Measurements from ENCODE around the gene TM7SF3. TPM values are rescaled to one million over a fixed set of nuclear protein-coding genes. Genes with fewer than 3 reads are reported as not detected.

TM7SF3 gene
- total RNA-seq, 1 donor from 2014 or later, result 43.8 TPM

GRCh38 chr12:27034607-27035293 is 20.6 kb upstream of the TM7SF3 start:
- no peak overlapping the region for H3K4me3 Mint-ChIP-seq (ENCODE audit: unreplicated experiment)
- H3K27ac Mint-ChIP-seq (ENCODE audit: unreplicated experiment), result no peak overlapping the region
- peaks cover 30% of the 10 kb centered on the region for H3K36me3 Mint-ChIP-seq (ENCODE audit: low read depth)
- H3K4me1 Mint-ChIP-seq (ENCODE audit: low read depth), result peaks cover 8% of the 10 kb centered on the region
- TF ChIP-seq, protein P1, sequence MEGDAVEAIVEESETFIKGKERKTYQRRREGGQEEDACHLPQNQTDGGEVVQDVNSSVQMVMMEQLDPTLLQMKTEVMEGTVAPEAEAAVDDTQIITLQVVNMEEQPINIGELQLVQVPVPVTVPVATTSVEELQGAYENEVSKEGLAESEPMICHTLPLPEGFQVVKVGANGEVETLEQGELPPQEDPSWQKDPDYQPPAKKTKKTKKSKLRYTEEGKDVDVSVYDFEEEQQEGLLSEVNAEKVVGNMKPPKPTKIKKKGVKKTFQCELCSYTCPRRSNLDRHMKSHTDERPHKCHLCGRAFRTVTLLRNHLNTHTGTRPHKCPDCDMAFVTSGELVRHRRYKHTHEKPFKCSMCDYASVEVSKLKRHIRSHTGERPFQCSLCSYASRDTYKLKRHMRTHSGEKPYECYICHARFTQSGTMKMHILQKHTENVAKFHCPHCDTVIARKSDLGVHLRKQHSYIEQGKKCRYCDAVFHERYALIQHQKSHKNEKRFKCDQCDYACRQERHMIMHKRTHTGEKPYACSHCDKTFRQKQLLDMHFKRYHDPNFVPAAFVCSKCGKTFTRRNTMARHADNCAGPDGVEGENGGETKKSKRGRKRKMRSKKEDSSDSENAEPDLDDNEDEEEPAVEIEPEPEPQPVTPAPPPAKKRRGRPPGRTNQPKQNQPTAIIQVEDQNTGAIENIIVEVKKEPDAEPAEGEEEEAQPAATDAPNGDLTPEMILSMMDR (IDR thresholded peaks at IDR 0.05), result no peak
- no peaks in the 10 kb centered on the region for H3K9me3 Mint-ChIP-seq (ENCODE audit: low read depth)
- no peaks in the 10 kb centered on the region for H3K27me3 Mint-ChIP-seq (ENCODE audit: low read depth)
- DNase-seq (ENCODE audit: low spot score), result no peak

- Mint-ChIP-seq H3K4me3 (ENCODE audit: unreplicated experiment) (no peak overlapping the region), H3K4me1 (ENCODE audit: low read depth) (peaks cover 8% of the 10 kb centered on the region), H3K9me3 (ENCODE audit: low read depth) (no peaks in the 10 kb centered on the region), H3K27me3 (ENCODE audit: low read depth) (no peaks in the 10 kb centered on the region), H3K36me3 (ENCODE audit: low read depth) (peaks cover 38% of the 10 kb centered on the region), H3K27ac (ENCODE audit: unreplicated experiment) (no peak overlapping the region)
- TF ChIP-seq, protein P1 (IDR thresholded peaks at IDR 0.05), result no peak
- DNase-seq (ENCODE audit: low spot score), result no peak
Observed at GRCh38 chr12:27032679-27033078, 18.5 kb upstream of the TM7SF3 start.

DNA sequence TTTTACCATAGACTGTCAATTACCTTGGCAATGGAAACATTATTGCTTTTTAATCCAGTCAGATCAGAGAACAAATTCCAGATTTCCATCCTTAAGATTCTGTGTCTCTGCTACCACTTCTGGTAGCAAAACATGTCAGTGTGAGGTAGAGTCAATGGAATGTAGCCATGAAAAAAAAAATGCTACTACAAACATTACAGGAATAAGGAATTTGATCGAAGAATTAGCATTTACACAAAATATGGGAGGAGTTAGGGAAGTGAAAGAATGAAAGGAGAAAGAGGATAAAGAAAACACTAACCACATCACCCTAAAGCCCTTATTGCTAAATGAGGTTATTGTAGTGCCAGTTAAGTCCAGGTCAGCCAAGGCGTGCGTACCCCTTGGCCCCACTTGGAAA is 17.3 kb upstream of the TM7SF3 start:
- Mint-ChIP-seq H3K9me3 (ENCODE audit: low read depth) (no peaks in the 10 kb centered on the region), H3K4me1 (ENCODE audit: low read depth) (peaks cover 8% of the 10 kb centered on the region), H3K4me3 (ENCODE audit: unreplicated experiment) (no peak overlapping the region), H3K27ac (ENCODE audit: unreplicated experiment) (peak overlapping the region; percentile 72), H3K36me3 (ENCODE audit: low read depth) (peaks cover 43% of the 10 kb centered on the region), H3K27me3 (ENCODE audit: low read depth) (no peaks in the 10 kb centered on the region)
- no peak for DNase-seq (ENCODE audit: low spot score)
- TF ChIP-seq, protein P1 (IDR thresholded peaks at IDR 0.05), result no peak

- Mint-ChIP-seq H3K27ac (ENCODE audit: unreplicated experiment) (no peak overlapping the region), H3K9me3 (ENCODE audit: low read depth) (no peaks in the 10 kb centered on the region), H3K4me1 (ENCODE audit: low read depth) (peaks cover 51% of the 10 kb centered on the region), H3K36me3 (ENCODE audit: low read depth) (peaks cover 26% of the 10 kb centered on the region), H3K27me3 (ENCODE audit: low read depth) (no peaks in the 10 kb centered on the region), H3K4me3 (ENCODE audit: unreplicated experiment) (no peak overlapping the region)
- no peak for DNase-seq (ENCODE audit: low spot score)
- TF ChIP-seq, protein P1 (IDR thresholded peaks at IDR 0.05), result no peak
Observed at GRCh38 chr12:27026257-27026656, 12.1 kb upstream of the TM7SF3 start.

DNA sequence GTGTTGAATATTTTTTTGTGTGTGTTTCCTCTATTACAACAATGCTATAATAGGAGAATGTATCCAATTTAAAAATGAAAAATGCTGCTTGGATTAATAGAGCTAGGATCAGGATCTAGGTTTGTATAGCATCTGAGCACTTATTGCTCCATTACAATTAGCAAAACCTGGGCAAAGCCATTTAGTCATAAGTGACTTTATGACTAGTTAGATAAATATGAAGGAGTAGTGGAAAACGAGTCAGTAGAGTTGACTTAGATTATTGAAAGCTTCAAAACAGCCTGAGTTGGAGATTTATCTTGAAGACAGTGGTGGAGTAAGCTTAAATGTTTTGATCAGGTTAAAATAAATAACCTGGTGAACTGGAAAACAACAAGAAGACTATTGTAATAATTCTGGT is 10.9 kb upstream of the TM7SF3 start:
- Mint-ChIP-seq H3K9me3 (ENCODE audit: low read depth) (no peaks in the 10 kb centered on the region), H3K4me1 (ENCODE audit: low read depth) (peaks cover 47% of the 10 kb centered on the region), H3K4me3 (ENCODE audit: unreplicated experiment) (no peak overlapping the region), H3K27me3 (ENCODE audit: low read depth) (no peaks in the 10 kb centered on the region), H3K36me3 (ENCODE audit: low read depth) (peaks cover 22% of the 10 kb centered on the region), H3K27ac (ENCODE audit: unreplicated experiment) (no peak overlapping the region)
- no peak for DNase-seq (ENCODE audit: low spot score)
- TF ChIP-seq, protein P1 (IDR thresholded peaks at IDR 0.05), result no peak
